HepG2 (cell line): ENCODE results near the gene NAT10. TPM values are rescaled to one million over a fixed set of nuclear protein-coding genes. Genes with fewer than 3 reads are reported as not detected.
A peak's percentile ranks its signal among the peaks of the same experiment; 100 is the strongest.

Source experiments
- ATAD3A ChIP-seq: sonication (generic); formaldehyde crosslinking; IDR thresholded peaks from 2 replicates; pipeline ENCODE4 v1.4.0; 2020; ENCODE audit warnings: missing genetic modification reagents
- ATM ChIP-seq: fragments of 450-650 bp; IDR thresholded peaks from 2 replicates; pipeline ENCODE4 v1.7.1; 2017; ENCODE audit warnings: mild to moderate bottlenecking, borderline replicate concordance
- CENPX ChIP-seq: sonication (generic); formaldehyde crosslinking; IDR thresholded peaks from 2 replicates; pipeline ENCODE4 v1.9.0; 2021; ENCODE audit warnings: mild to moderate bottlenecking, missing genetic modification reagents, moderate library complexity
- ETV6 ChIP-seq: sonication (generic); formaldehyde crosslinking; conservative IDR thresholded peaks from 2 replicates; pipeline ENCODE4 v1.4.0; 2020; ENCODE audit warnings: missing genetic modification reagents
- FOXP1 ChIP-seq, 2 experiments: fragments of 450-650 bp in 1 of 2; IDR thresholded peaks; 2 replicates each; pipeline ENCODE4 v1.6.1; 2017 to 2018; ENCODE audit warnings: antibody characterized with exemption in 1 of 2
- GATAD2A ChIP-seq: IDR thresholded peaks from 2 replicates; pipeline ENCODE4 v1.6.1; 2016
- GZF1 ChIP-seq: sonication (generic); formaldehyde crosslinking; IDR thresholded peaks from 2 replicates; pipeline ENCODE4 v1.5.1; 2020; ENCODE audit warnings: mild to moderate bottlenecking, missing genetic modification reagents
- KAT7 ChIP-seq: IDR thresholded peaks from 2 replicates; pipeline ENCODE4 v1.6.1; 2018; ENCODE audit warnings: borderline replicate concordance, missing compliant biosample characterization
- KMT2B ChIP-seq: IDR thresholded peaks from 2 replicates; pipeline ENCODE4 v1.6.1; 2016; ENCODE audit warnings: missing genetic modification reagents, missing compliant biosample characterization
- MTF1 ChIP-seq: sonication (generic); formaldehyde crosslinking; IDR thresholded peaks from 2 replicates; pipeline ENCODE4 v1.5.0; 2020; ENCODE audit warnings: missing genetic modification reagents
- NFE2L1 ChIP-seq: sonication (generic); formaldehyde crosslinking; IDR thresholded peaks from 2 replicates; pipeline ENCODE4 v1.4.0; 2020; ENCODE audit warnings: missing genetic modification reagents, mild to moderate bottlenecking, borderline replicate concordance
- PCBP2 ChIP-seq: fragments of 200-400 bp; formaldehyde crosslinking; optimal IDR thresholded peaks from 2 replicates; pipeline ENCODE3; 2018; ENCODE audit warnings: low read length, low read depth; ENCODE audit not compliant: poor library complexity, severe bottlenecking
- PHB2 ChIP-seq: fragments of 450-650 bp; IDR thresholded peaks from 2 replicates; pipeline ENCODE4 v1.6.1; 2018; ENCODE audit not compliant: partially characterized antibody
- PHF8 ChIP-seq: sonication (generic); formaldehyde crosslinking; IDR thresholded peaks from 2 replicates; pipeline ENCODE4 v1.5.0; 2020; ENCODE audit warnings: missing genetic modification reagents
- RBFOX2 ChIP-seq: fragments of 200-400 bp; formaldehyde crosslinking; IDR thresholded peaks from 2 replicates; pipeline ENCODE4 v1.6.1; 2017; ENCODE audit warnings: low read depth, mild to moderate bottlenecking, low read length
- YEATS2 ChIP-seq: sonication (generic); formaldehyde crosslinking; IDR thresholded peaks from 2 replicates; pipeline ENCODE4 v1.4.0; 2020; ENCODE audit warnings: missing genetic modification reagents, borderline replicate concordance
- YEATS4 ChIP-seq: sonication (generic); formaldehyde crosslinking; IDR thresholded peaks from 2 replicates; pipeline ENCODE4 v1.4.0; 2020; ENCODE audit warnings: missing genetic modification reagents, borderline replicate concordance
- YY1 ChIP-seq: IDR thresholded peaks from 2 replicates; pipeline ENCODE4 v1.6.1; 2011; ENCODE audit warnings: low read length, low read depth, moderate library complexity, mild to moderate bottlenecking; ENCODE audit not compliant: insufficient read depth, insufficient replicate concordance
- ZFP36 ChIP-seq: fragments of 150-350 bp; IDR thresholded peaks from 2 replicates; pipeline ENCODE4 v1.6.1; 2018; ENCODE audit warnings: borderline replicate concordance, low read length, low read depth; ENCODE audit not compliant: partially characterized antibody
- ZFP37 ChIP-seq: sonication (generic); formaldehyde crosslinking; IDR thresholded peaks from 2 replicates; pipeline ENCODE4 v1.4.0; 2020; ENCODE audit warnings: missing genetic modification reagents, borderline replicate concordance
- ZFP90 ChIP-seq: sonication (generic); formaldehyde crosslinking; IDR thresholded peaks from 2 replicates; pipeline ENCODE4 v1.8.0; 2022; ENCODE audit warnings: missing genetic modification reagents, mild to moderate bottlenecking, inconsistent platforms, borderline replicate concordance
- ZKSCAN5 ChIP-seq: sonication (generic); formaldehyde crosslinking; IDR thresholded peaks from 2 replicates; pipeline ENCODE4 v1.5.1; 2020; ENCODE audit warnings: mild to moderate bottlenecking, missing genetic modification reagents
- ZMAT3 ChIP-seq: sonication (generic); formaldehyde crosslinking; conservative IDR thresholded peaks from 2 replicates; pipeline ENCODE4 v1.7.0; 2021; ENCODE audit warnings: missing genetic modification reagents
- ZNF12 ChIP-seq: sonication (generic); formaldehyde crosslinking; IDR thresholded peaks from 2 replicates; pipeline ENCODE4 v1.5.0; 2020; ENCODE audit warnings: missing genetic modification reagents
- ZNF253 ChIP-seq: sonication (generic); formaldehyde crosslinking; IDR thresholded peaks from 2 replicates; pipeline ENCODE4 v1.8.0; 2022; ENCODE audit warnings: mild to moderate bottlenecking, missing genetic modification reagents, borderline replicate concordance
- ZNF335 ChIP-seq: sonication (generic); formaldehyde crosslinking; IDR thresholded peaks from 2 replicates; pipeline ENCODE4 v1.4.0; 2020; ENCODE audit warnings: missing genetic modification reagents
- ZNF616 ChIP-seq: sonication (generic); formaldehyde crosslinking; IDR thresholded peaks from 2 replicates; pipeline ENCODE4 v1.5.0; 2020; ENCODE audit warnings: low read depth, mild to moderate bottlenecking, missing genetic modification reagents
- ZNF678 ChIP-seq: sonication (generic); formaldehyde crosslinking; IDR thresholded peaks from 2 replicates; pipeline ENCODE4 v1.4.0; 2020; ENCODE audit warnings: mild to moderate bottlenecking, missing genetic modification reagents
- ZNF768 ChIP-seq: sonication (generic); formaldehyde crosslinking; IDR thresholded peaks from 2 replicates; pipeline ENCODE4 v1.4.0; 2020; ENCODE audit warnings: missing genetic modification reagents
- polyA plus RNA-seq, 8 experiments: library from polyadenylated mRNA; depleted of rRNA in 3 of 8; stranded (reverse) in 7 of 8; unstranded in 1 of 8; fragments of >200 nt; fragmentation: Illumina TruSeq in 4 of 8; extraction: Trizol in 4 of 8; gene quantifications; 2 replicates each; pipeline versions ENCODE4 v1.2.1 to v1.2.3, GENCODE V29; 2011 to 2016; ENCODE audit warnings: low read depth in 4 of 8, missing spikeins in 1 of 8, mixed read lengths in 1 of 8; ENCODE audit not compliant: insufficient read depth in 1 of 8
- total RNA-seq, 5 experiments: library from RNA; depleted of rRNA; stranded (reverse); fragments of >200 nt; fragmentation: Illumina TruSeq; extraction: Trizol; gene quantifications; 2 replicates each; pipeline ENCODE4 v1.2.3, GENCODE V29; 2016; ENCODE audit warnings: low read depth in 1 of 5
- TF ChIP-seq, protein P1 (sequence below): conservative IDR thresholded peaks from 2 replicates; pipeline ENCODE4 v1.6.1; 2018; ENCODE audit warnings: missing genetic modification reagents
- TF ChIP-seq, protein P2 (sequence below): sonication (generic); formaldehyde crosslinking; IDR thresholded peaks from 2 replicates; pipeline ENCODE4 v1.9.0; 2021; ENCODE audit warnings: missing genetic modification reagents, mild to moderate bottlenecking, borderline replicate concordance

The NAT10 gene
- total and polyA plus RNA-seq, 2 of the 13 experiments (the other 11 are each of a cell fraction or from before 2014, with no cell fraction given), result 33.9 to 51.9 TPM

DNA sequence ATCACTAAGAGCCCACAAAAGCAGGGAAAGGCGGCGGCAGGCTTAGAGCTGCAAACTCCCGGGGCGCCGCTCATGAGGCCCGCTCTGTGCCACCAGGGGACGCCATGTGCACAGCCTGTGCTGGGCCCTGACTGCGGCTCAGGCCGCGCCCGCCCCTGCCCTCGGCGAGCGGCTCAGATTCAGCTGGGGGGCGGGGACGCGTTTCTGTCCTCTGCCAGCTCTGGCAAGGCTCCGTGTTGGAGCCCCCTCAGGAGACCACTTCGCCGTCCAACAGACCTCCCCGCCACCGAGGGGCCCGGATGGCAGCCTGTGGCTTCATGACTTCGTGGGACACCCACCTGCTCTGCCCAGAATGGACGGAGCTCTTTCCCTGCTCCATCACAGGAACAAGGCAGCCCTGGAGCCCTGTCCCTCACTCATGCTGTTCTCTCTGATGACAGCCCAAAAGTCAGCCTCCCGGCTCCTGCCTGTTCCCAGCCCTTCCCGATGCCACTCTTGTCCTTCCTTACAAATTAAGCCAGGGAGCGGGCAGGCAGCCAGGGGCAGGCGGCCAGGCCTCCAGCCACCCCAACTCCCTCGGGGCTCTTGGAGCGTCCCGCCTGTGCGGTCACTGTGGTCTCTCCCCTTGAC lies 69.1 kb downstream of the NAT10 start (continued):
- TF ChIP-seq, protein P1, sequence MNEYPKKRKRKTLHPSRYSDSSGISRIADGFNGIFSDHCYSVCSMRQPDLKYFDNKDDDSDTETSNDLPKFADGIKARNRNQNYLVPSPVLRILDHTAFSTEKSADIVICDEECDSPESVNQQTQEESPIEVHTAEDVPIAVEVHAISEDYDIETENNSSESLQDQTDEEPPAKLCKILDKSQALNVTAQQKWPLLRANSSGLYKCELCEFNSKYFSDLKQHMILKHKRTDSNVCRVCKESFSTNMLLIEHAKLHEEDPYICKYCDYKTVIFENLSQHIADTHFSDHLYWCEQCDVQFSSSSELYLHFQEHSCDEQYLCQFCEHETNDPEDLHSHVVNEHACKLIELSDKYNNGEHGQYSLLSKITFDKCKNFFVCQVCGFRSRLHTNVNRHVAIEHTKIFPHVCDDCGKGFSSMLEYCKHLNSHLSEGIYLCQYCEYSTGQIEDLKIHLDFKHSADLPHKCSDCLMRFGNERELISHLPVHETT (CRISPR knock-in tag), result no peak
- TF ChIP-seq GZF1, result no peak
- no peak for TF ChIP-seq ZFP36
- no peak for TF ChIP-seq ZNF12 (CRISPR knock-in tag)
- no peak for TF ChIP-seq ZNF253
- TF ChIP-seq ATM, result no peak
- TF ChIP-seq RBFOX2, result no peak
- no peak for TF ChIP-seq FOXP1 (IDR thresholded peaks at IDR 0.05)
- no peak for TF ChIP-seq FOXP1 (CRISPR knock-in tag; IDR thresholded peaks at IDR 0.05)
- TF ChIP-seq KMT2B (CRISPR knock-in tag), result 0 out of 2 replicates have a peak, but pooled peaks have one; percentile 32
- TF ChIP-seq YEATS4 (CRISPR knock-in tag), result peak; percentile 42; the same call in 1 of the 2 replicates
- peak; percentile 73 for TF ChIP-seq YY1
- TF ChIP-seq YEATS2, result no peak
- no peak for TF ChIP-seq ZKSCAN5 (CRISPR knock-in tag)
- peak; percentile 48; the same call in 1 of the 2 replicates for TF ChIP-seq GATAD2A (CRISPR knock-in tag)
- TF ChIP-seq PHF8 (CRISPR knock-in tag), result peak; percentile 46
- no peak for TF ChIP-seq PHB2
- TF ChIP-seq ETV6, result peak; percentile 58; the same call in 1 of the 2 replicates
- TF ChIP-seq ATAD3A, result no peak
- no peak for TF ChIP-seq MTF1 (CRISPR knock-in tag)
- TF ChIP-seq ZNF768 (CRISPR knock-in tag), result peak; percentile 47
- TF ChIP-seq ZNF616 (CRISPR knock-in tag), result no peak
- peak; percentile 45; the same call in 1 of the 2 replicates for TF ChIP-seq ZMAT3 (CRISPR knock-in tag)
- TF ChIP-seq KAT7 (CRISPR knock-in tag), result peak; percentile 36; the same call in 1 of the 2 replicates
- peak; percentile 70; the same call in 1 of the 2 replicates for TF ChIP-seq ZNF335 (CRISPR knock-in tag)
- TF ChIP-seq, protein P2, sequence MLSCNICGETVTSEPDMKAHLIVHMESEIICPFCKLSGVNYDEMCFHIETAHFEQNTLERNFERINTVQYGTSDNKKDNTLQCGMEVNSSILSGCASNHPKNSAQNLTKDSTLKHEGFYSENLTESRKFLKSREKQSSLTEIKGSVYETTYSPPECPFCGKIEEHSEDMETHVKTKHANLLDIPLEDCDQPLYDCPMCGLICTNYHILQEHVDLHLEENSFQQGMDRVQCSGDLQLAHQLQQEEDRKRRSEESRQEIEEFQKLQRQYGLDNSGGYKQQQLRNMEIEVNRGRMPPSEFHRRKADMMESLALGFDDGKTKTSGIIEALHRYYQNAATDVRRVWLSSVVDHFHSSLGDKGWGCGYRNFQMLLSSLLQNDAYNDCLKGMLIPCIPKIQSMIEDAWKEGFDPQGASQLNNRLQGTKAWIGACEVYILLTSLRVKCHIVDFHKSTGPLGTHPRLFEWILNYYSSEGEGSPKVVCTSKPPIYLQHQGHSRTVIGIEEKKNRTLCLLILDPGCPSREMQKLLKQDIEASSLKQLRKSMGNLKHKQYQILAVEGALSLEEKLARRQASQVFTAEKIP (CRISPR knock-in tag), result no peak
- TF ChIP-seq ZFP37 (CRISPR knock-in tag), result no peak
- no peak for TF ChIP-seq CENPX (CRISPR knock-in tag)
- no peak for TF ChIP-seq ZNF678 (CRISPR knock-in tag)
- TF ChIP-seq ZFP90, result peak; percentile 54; the same call in 1 of the 2 replicates
- no peak for TF ChIP-seq PCBP2
- no peak for TF ChIP-seq NFE2L1
